HepG2 (cell line): ENCODE data around the gene NAT9. TPM values are rescaled to one million over a fixed set of nuclear protein-coding genes. Genes with fewer than 3 reads are reported as not detected.

Source experiments
- AFF4 ChIP-seq: sonication (generic); formaldehyde crosslinking; IDR thresholded peaks from 2 replicates; pipeline ENCODE4 v1.4.0; 2020; ENCODE audit warnings: missing genetic modification reagents
- ARID3A ChIP-seq: IDR thresholded peaks from 2 replicates; pipeline ENCODE4 v1.6.1; 2012; ENCODE audit warnings: low read depth, low read length, improper control_type of control experiment
- BHLHE40 ChIP-seq: IDR thresholded peaks from 2 replicates; pipeline ENCODE4 v1.6.1; 2011; ENCODE audit warnings: low read length, improper control_type of control experiment
- DBP ChIP-seq: sonication (generic); formaldehyde crosslinking; IDR thresholded peaks from 2 replicates; pipeline ENCODE4 v1.4.0; 2020; ENCODE audit warnings: missing genetic modification reagents; ENCODE audit errors: not compliant biosample characterization
- FOXO4 ChIP-seq: sonication (generic); formaldehyde crosslinking; conservative IDR thresholded peaks from 2 replicates; pipeline ENCODE4 v1.8.1; 2023; ENCODE audit warnings: missing genetic modification reagents
- GMEB2 ChIP-seq: IDR thresholded peaks from 2 replicates; pipeline ENCODE4 v1.6.1; 2016; ENCODE audit warnings: missing biosample characterization, missing genetic modification reagents, low read depth
- GPBP1L1 ChIP-seq: sonication (generic); formaldehyde crosslinking; IDR thresholded peaks from 2 replicates; pipeline ENCODE4 v1.5.0; 2020; ENCODE audit warnings: mild to moderate bottlenecking, missing genetic modification reagents
- MAFK ChIP-seq, 2 experiments: IDR thresholded peaks in 1 of 2; conservative IDR thresholded peaks in 1 of 2; 2 replicates each; pipeline ENCODE4 v1.6.1; 2011; ENCODE audit warnings: improper control_type of control experiment in 2 of 2, low read length in 2 of 2
- NCOA2 ChIP-seq: sonication (generic); formaldehyde crosslinking; IDR thresholded peaks from 2 replicates; pipeline ENCODE4 v1.8.0; 2022; ENCODE audit warnings: inconsistent platforms
- TEF ChIP-seq: sonication (generic); formaldehyde crosslinking; IDR thresholded peaks from 2 replicates; pipeline ENCODE4 v1.5.0; 2020; ENCODE audit warnings: missing genetic modification reagents
- U2AF1 ChIP-seq: fragments of 200-400 bp; formaldehyde crosslinking; optimal IDR thresholded peaks from 2 replicates; pipeline ENCODE3; 2017; ENCODE audit warnings: mild to moderate bottlenecking, low read depth, low read length
- ZBTB42 ChIP-seq: sonication (generic); formaldehyde crosslinking; IDR thresholded peaks from 2 replicates; pipeline ENCODE4 v1.5.0; 2020; ENCODE audit warnings: mild to moderate bottlenecking, missing genetic modification reagents
- ZBTB7B ChIP-seq: sonication (generic); formaldehyde crosslinking; IDR thresholded peaks from 2 replicates; pipeline ENCODE4 v1.4.0; 2020; ENCODE audit warnings: missing genetic modification reagents
- ZFP36 ChIP-seq: fragments of 150-350 bp; IDR thresholded peaks from 2 replicates; pipeline ENCODE4 v1.6.1; 2018; ENCODE audit warnings: borderline replicate concordance, low read length, low read depth; ENCODE audit not compliant: partially characterized antibody
- ZNF205 ChIP-seq: IDR thresholded peaks from 2 replicates; pipeline ENCODE4 v1.6.1; 2018; ENCODE audit warnings: missing biosample characterization, missing genetic modification reagents
- ZNF468 ChIP-seq: sonication (generic); formaldehyde crosslinking; IDR thresholded peaks from 2 replicates; pipeline ENCODE4 v1.8.0; 2022; ENCODE audit warnings: mild to moderate bottlenecking, moderate library complexity, missing genetic modification reagents
- polyA plus RNA-seq, 8 experiments: library from polyadenylated mRNA; depleted of rRNA in 3 of 8; stranded (reverse) in 7 of 8; unstranded in 1 of 8; fragments of >200 nt; fragmentation: Illumina TruSeq in 4 of 8; extraction: Trizol in 4 of 8; gene quantifications; 2 replicates each; pipeline versions ENCODE4 v1.2.1 to v1.2.3, GENCODE V29; 2011 to 2016; ENCODE audit warnings: low read depth in 4 of 8, missing spikeins in 1 of 8, mixed read lengths in 1 of 8; ENCODE audit not compliant: insufficient read depth in 1 of 8
- total RNA-seq, 5 experiments: library from RNA; depleted of rRNA; stranded (reverse); fragments of >200 nt; fragmentation: Illumina TruSeq; extraction: Trizol; gene quantifications; 2 replicates each; pipeline ENCODE4 v1.2.3, GENCODE V29; 2016; ENCODE audit warnings: low read depth in 1 of 5

The NAT9 gene
- total and polyA plus RNA-seq, 2 of the 13 experiments (the other 11 are each of a cell fraction or from before 2014, with no cell fraction given) = 39.7 to 44.2 TPM

- no peak for TF ChIP-seq TEF (CRISPR knock-in tag)
- TF ChIP-seq ZBTB7B (CRISPR knock-in tag) = peak; percentile 66; the same call in 1 of the 2 replicates
- no peak for TF ChIP-seq ARID3A
- TF ChIP-seq ZFP36 = no peak
- no peak for TF ChIP-seq GPBP1L1 (CRISPR knock-in tag)
- no peak for TF ChIP-seq MAFK (conservative IDR thresholded peaks at IDR 0.05 in 1 of 2, IDR thresholded peaks at IDR 0.05 in 1 of 2; ENCODE audit: low read length in 2 of 2)
- TF ChIP-seq ZNF468 = no peak
- no peak; the same call in 1 of the 2 replicates for TF ChIP-seq AFF4 (CRISPR knock-in tag)
- TF ChIP-seq ZNF205 (CRISPR knock-in tag) = peak; percentile 69; the same call in 1 of the 2 replicates
- peak; percentile 34; the same call in 1 of the 2 replicates for TF ChIP-seq NCOA2
- TF ChIP-seq U2AF1 = no peak
- no peak for TF ChIP-seq ZBTB42 (CRISPR knock-in tag)
- TF ChIP-seq BHLHE40 = peak; percentile 23; the same call in 1 of the 2 replicates
- no peak for TF ChIP-seq DBP (CRISPR knock-in tag)
- no peak; the same call in 1 of the 2 replicates for TF ChIP-seq GMEB2
- TF ChIP-seq FOXO4 (CRISPR knock-in tag) = no peak
Measured at GRCh38 chr17:74770498-74771318, 5.4 kb downstream of the NAT9 start (continued).
